GM18517 (cell line): ENCODE data around the gene CFAP157.

Source experiments
- ATAC-seq: cut with Tn5 transposase; IDR thresholded peaks from one replicate; pipeline ENCODE4 v1.9.1; 2021; ENCODE audit warnings: mild to moderate bottlenecking, moderate library complexity; ENCODE audit not compliant: unreplicated experiment

CFAP157 gene

DNA sequence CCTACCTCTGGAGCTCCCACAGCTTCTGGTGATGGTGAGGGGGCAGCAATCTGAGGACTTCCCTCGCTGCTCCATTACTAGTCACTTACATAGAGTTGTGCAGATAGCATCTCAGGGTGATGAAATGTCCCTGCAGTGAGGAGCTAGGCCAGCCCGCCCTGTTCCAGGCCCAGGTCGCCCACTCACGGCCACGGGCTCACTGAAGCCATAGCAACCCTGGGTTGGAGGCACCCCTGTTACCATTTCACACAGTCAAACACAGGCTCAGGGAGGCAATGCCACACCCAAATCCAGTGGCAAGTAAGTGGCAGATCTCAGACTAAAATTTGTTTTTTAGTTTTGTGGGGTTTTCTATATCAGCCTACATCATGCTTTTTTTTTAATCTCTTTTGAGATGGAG is 52.1 kb downstream of the CFAP157 start:
- ATAC-seq: no peak

DNA sequence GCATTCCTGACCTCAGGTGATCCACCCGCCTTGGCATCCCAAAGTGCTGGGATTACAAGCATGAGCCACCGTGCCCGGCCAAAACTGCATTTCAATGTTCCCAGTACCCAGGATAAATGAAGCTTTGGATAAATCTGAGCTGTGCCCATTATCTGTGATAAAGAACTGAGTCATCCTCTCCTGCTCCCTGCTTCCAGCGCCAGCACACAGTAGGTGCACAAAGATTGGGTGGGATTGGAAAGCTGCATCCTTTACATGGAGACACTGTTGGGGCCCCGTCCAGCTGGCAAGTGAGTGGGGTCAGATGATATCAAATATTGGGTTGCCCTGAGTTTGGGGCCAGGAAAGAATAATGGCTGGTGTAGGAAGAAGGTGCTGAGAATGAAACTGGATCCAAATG is 54.3 kb downstream of the CFAP157 start:
- no peak for ATAC-seq

DNA sequence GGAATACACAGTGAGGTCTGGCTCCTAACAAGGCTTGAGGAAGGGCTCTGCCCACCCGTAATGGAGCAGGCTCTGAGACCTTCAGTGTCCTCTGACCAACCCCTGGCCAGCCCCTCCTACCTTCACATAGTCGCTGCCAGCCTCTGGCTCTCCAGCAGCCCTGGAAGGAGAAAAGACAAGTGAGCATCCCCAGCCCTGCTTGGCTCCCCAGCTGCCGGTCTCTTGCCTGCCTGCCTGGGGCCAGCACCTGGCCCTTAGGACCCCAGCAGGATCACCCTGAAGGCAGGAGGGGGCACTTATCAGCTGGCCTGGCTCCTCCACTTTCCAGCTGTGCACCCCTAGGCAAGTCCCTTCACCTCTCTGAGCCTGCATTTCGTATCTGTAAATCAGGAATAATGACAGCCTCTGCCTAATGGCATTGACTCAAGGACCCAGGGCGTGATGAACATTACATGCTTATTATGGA is 54.7 kb downstream of the CFAP157 start:
- ATAC-seq: no peak

DNA sequence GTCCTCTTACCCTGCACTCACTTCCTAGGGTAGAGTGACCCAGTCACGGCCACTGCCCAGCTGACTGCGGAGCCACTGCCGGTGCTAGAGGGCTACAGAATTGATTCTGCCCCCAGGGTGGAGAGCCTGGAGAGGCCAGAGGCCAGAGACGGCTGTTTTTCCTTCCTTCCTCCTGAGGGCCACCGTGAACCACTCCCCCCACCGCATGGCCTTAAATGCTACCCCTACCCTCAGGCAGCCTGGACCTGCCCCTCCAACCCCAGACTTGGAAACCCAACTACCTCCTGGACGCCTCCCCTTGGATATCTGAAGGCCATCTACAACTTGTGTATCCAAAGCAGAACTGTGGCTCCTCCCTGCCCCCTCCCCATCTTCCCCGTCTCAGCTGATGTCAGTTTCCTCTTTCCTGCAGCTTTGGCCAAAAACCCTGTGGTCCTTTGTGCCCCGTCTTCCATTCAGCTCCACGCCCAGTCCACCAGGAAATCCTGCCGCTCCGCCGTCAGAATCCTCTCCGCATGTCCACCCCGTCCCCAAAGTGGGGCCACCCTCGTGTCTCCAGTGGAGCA is 55.4 kb downstream of the CFAP157 start:
- no peak for ATAC-seq

DNA sequence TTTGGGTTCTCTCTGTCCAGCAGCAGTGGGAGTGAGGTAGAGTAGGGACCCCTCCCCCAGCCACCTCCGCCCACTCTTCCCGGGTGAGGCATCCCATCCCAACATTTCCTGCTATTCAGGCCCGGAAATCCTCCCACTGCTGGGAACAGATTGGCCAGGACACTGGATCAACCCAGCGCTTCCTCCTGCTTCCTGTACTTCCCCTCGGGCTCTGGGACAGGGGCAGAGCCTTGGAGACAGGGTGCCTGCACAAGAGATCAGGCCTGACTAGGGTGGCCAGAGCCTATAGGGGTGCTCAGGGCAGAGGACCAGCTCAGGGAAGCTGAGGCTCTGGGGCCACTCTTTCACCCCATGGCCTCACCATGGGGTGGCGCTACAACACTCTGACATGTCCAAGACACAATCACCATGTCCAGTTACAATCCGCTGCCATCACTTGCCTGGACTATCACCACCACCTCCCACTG is 57.2 kb downstream of the CFAP157 start:
- no peak for ATAC-seq

DNA sequence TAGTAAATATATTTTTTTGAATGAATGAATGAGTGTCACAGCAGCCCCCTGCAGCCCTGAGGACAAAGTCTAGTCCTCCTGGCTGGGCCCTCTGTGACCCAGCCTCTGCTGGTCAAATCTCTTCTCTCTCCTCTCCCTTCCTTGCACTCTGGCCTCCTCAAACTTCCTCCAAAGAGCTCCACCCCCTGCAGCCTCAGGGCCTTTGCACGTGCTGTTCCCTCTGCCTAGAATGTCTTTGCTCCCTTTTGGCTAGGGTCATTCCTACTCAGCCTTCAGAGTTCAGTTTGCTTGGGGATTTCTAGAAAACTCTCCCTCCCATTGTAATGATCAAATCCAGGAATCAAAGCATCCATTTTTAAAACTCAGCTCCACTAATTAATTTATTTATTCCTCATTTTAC is 58.6 kb downstream of the CFAP157 start:
- no peak for ATAC-seq
